Measurements from ENCODE around the gene HIRA. TPM values are rescaled to one million over a fixed set of nuclear protein-coding genes. Genes with fewer than 3 reads are reported as not detected.

HIRA gene
- total RNA-seq, 4 donors from 2014 or later = 18.3 to 29.3 (median 20.3) TPM

GRCh38 chr22:19464975-19465374, 33.4 kb upstream of the HIRA start:
- H3K27ac ChIP-seq = no peak overlapping the region
- H3K9me3 ChIP-seq = no peaks in the 10 kb centered on the region
- no peaks in the 10 kb centered on the region for H3K27me3 ChIP-seq
- H3K4me1 ChIP-seq = no peaks in the 10 kb centered on the region
- peaks cover 0 to 70% (median 26%) of the 10 kb centered on the region in 4 donors for H3K36me3 ChIP-seq
- 83 to 85% methylated on average over 3 to 4 of the region's 4 CpGs for WGBS, 2 donors (ENCODE audit: low coverage in 1 of 2)
- TF ChIP-seq POLR2AphosphoS5 (IDR thresholded peaks at IDR 0.05) = no peak
- no peak for TF ChIP-seq CTCF (IDR thresholded peaks at IDR 0.05)
- TF ChIP-seq POLR2A (IDR thresholded peaks at IDR 0.05) = no peak
- TF ChIP-seq EP300 (IDR thresholded peaks at IDR 0.05; ENCODE audit: low read depth) = no peak
- no peak for DNase-seq
- intact Hi-C loops (cut with DNase I; ENCODE audit: low total_unique reads) = no loop called here
- in situ Hi-C loops (cut with MboI; ENCODE audit: low pct_ligation_motif_present in 1 of 4, low pct_unique_long_range_greater_than_20kb in 1 of 4, low sequenced_read_pairs in 3 of 4) = loop anchor here in 1 of 4 donors (10.0 kb wide), 1 partner anchor 60 kb away; no protein-coding TSS in a partner anchor
- no peak overlapping the region for H3K4me3 ChIP-seq

GRCh38 chr22:19464546-19464945, 33.0 kb upstream of the HIRA start:
- TF ChIP-seq CTCF (IDR thresholded peaks at IDR 0.05) (no peak), POLR2AphosphoS5 (IDR thresholded peaks at IDR 0.05) (no peak), EP300 (IDR thresholded peaks at IDR 0.05; ENCODE audit: low read depth) (no peak), POLR2A (IDR thresholded peaks at IDR 0.05) (no peak)
- no peak for DNase-seq
- Histone ChIP-seq H3K27me3 (no peaks in the 10 kb centered on the region), H3K4me1 (no peaks in the 10 kb centered on the region), H3K27ac (no peak overlapping the region), H3K9me3 (no peaks in the 10 kb centered on the region), H3K36me3 (peaks cover 0 to 66% (median 23%) of the 10 kb centered on the region in 4 donors), H3K4me3 (no peak overlapping the region)
- in situ Hi-C loops (cut with MboI; ENCODE audit: low pct_ligation_motif_present in 1 of 4, low pct_unique_long_range_greater_than_20kb in 1 of 4, low sequenced_read_pairs in 3 of 4) (loop anchor here in 1 of 4 donors (10.0 kb wide), 1 partner anchor 60 kb away; no protein-coding TSS in a partner anchor), intact Hi-C loops (cut with DNase I; ENCODE audit: low total_unique reads) (no loop called here)
- 82% methylated on average over 1 of the region's 1 CpG; no CpG with 5 or more reads in 1 of the 2 donors for WGBS, 2 donors (ENCODE audit: low coverage in 1 of 2)

GRCh38 chr22:19463491-19464469, 32.2 kb upstream of the HIRA start:
- 62 to 72% methylated on average over 3 to 7 of the region's 7 CpGs for WGBS, 2 donors (ENCODE audit: low coverage in 1 of 2)
- Histone ChIP-seq H3K4me1 (no peaks in the 10 kb centered on the region), H3K27ac (no peak overlapping the region), H3K4me3 (no peak overlapping the region), H3K9me3 (no peaks in the 10 kb centered on the region), H3K36me3 (peaks cover 0 to 60% (median 20%) of the 10 kb centered on the region in 4 donors), H3K27me3 (no peaks in the 10 kb centered on the region)
- TF ChIP-seq EP300 (IDR thresholded peaks at IDR 0.05; ENCODE audit: low read depth) (no peak), CTCF (IDR thresholded peaks at IDR 0.05) (no peak), POLR2AphosphoS5 (IDR thresholded peaks at IDR 0.05) (no peak)
- in situ Hi-C loops (cut with MboI; ENCODE audit: low pct_ligation_motif_present in 1 of 4, low pct_unique_long_range_greater_than_20kb in 1 of 4, low sequenced_read_pairs in 3 of 4) (loop anchor here in 1 of 4 donors (10.0 kb wide), 1 partner anchor 59 kb away; no protein-coding TSS in a partner anchor), intact Hi-C loops (cut with DNase I; ENCODE audit: low total_unique reads) (no loop called here)
- no peak for DNase-seq

GRCh38 chr22:19463008-19463407, 31.5 kb upstream of the HIRA start:
- H3K27me3 ChIP-seq = no peaks in the 10 kb centered on the region
- H3K36me3 ChIP-seq = peaks cover 0 to 57% (median 19%) of the 10 kb centered on the region in 4 donors
- no peaks in the 10 kb centered on the region for H3K9me3 ChIP-seq
- no peaks in the 10 kb centered on the region for H3K4me1 ChIP-seq
- in situ Hi-C loops (cut with MboI; ENCODE audit: low pct_ligation_motif_present in 1 of 4, low pct_unique_long_range_greater_than_20kb in 1 of 4, low sequenced_read_pairs in 3 of 4) (loop anchor here in 1 of 4 donors (10.0 kb wide), 1 partner anchor 58 kb away; no protein-coding TSS in a partner anchor), intact Hi-C loops (cut with DNase I; ENCODE audit: low total_unique reads) (no loop called here)
- 95 to 100% methylated on average over 1 of the region's 1 CpG for WGBS, 2 donors (ENCODE audit: low coverage in 1 of 2)
- TF ChIP-seq POLR2A (IDR thresholded peaks at IDR 0.05) = no peak
- no peak for DNase-seq
- no peak overlapping the region for H3K4me3 ChIP-seq
- H3K27ac ChIP-seq = no peak overlapping the region

All from transverse colon (tissue), 4 donors.